ENCODE results near the gene NUFIP1.

- no peak for TF ChIP-seq CTCF (optimal IDR thresholded peaks at IDR 0.05 in 1 of 3, IDR thresholded peaks at IDR 0.05 in 1 of 3, conservative IDR thresholded peaks at IDR 0.05 in 1 of 3; ENCODE audit: extremely low read depth in 1 of 3, insufficient read depth in 2 of 3, low read length in 3 of 3)
- TF ChIP-seq EZH2 (IDR thresholded peaks at IDR 0.05; ENCODE audit: low read length) = no peak
Observed at GRCh38 chr13:44932850-44933251, 56.4 kb downstream of the NUFIP1 start.
